Activated CD8-positive, alpha-beta T cell treated with anti-CD3 and anti-CD28 coated beads for 36 hours (primary cell): ENCODE results near the gene INS. TPM values are rescaled to one million over a fixed set of nuclear protein-coding genes. Genes with fewer than 3 reads are reported as not detected.

ENCODE experiments used
- ATAC-seq: fragments of 200-7000 bp; cut with Tn5 transposase; one replicate; pipeline ENCODE4 v1.10.0; 2021; ENCODE audit warnings: mild to moderate bottlenecking, moderate library complexity
- CTCF ChIA-PET: fragments of 350-600 bp; sonication (Branson Sonifier 250); formaldehyde crosslinking; loops from one replicate; lab custom pipeline; 2021; ENCODE audit warnings: antibody characterized with exemption; lab: Charles Lee
- POLR2A ChIA-PET: fragments of 350-600 bp; sonication (Branson Sonifier 250); formaldehyde crosslinking; loops from one replicate; lab custom pipeline; 2021; ENCODE audit warnings: antibody characterized with exemption; lab: Charles Lee
- DNase-seq: peaks from one replicate; pipeline ENCODE4 v3.0.0-alpha.2; 2020
- H3K27ac Mint-ChIP-seq: one replicate; pipeline ENCODE4 v1.8.0; 2021; ENCODE audit warnings: mild to moderate bottlenecking, mixed read lengths
- H3K27me3 Mint-ChIP-seq: one replicate; pipeline ENCODE4 v1.8.0; 2021; ENCODE audit warnings: mixed read lengths
- H3K36me3 Mint-ChIP-seq: one replicate; pipeline ENCODE4 v1.8.0; 2021; ENCODE audit warnings: low read depth, mixed read lengths
- H3K4me1 Mint-ChIP-seq: one replicate; pipeline ENCODE4 v1.8.0; 2021; ENCODE audit warnings: low read depth, mixed read lengths
- H3K4me3 Mint-ChIP-seq: one replicate; pipeline ENCODE4 v1.8.0; 2021; ENCODE audit warnings: mild to moderate bottlenecking, moderate library complexity, mixed read lengths
- H3K9me3 Mint-ChIP-seq: one replicate; pipeline ENCODE4 v1.8.0; 2021; ENCODE audit warnings: mixed read lengths
- intact Hi-C: fragments of 100-400 bp; cut with micrococcal nuclease; formaldehyde crosslinking; loops from one replicate; pipeline ENCODE4 v1.10.0; 2022
- total RNA-seq, 2 experiments: library from RNA; stranded (reverse); gene quantifications; one replicate each; pipeline ENCODE4 v1.2.3, GENCODE V29; 2021
- TF ChIP-seq, protein P1 (sequence below): fragments of 200-600 bp; IDR thresholded peaks from one replicate; pipeline ENCODE4 v1.8.0; 2022; ENCODE audit warnings: antibody characterized with exemption, mild to moderate bottlenecking

The INS gene
- total RNA-seq, 2 experiments from 2014 or later: not detected

DNA sequence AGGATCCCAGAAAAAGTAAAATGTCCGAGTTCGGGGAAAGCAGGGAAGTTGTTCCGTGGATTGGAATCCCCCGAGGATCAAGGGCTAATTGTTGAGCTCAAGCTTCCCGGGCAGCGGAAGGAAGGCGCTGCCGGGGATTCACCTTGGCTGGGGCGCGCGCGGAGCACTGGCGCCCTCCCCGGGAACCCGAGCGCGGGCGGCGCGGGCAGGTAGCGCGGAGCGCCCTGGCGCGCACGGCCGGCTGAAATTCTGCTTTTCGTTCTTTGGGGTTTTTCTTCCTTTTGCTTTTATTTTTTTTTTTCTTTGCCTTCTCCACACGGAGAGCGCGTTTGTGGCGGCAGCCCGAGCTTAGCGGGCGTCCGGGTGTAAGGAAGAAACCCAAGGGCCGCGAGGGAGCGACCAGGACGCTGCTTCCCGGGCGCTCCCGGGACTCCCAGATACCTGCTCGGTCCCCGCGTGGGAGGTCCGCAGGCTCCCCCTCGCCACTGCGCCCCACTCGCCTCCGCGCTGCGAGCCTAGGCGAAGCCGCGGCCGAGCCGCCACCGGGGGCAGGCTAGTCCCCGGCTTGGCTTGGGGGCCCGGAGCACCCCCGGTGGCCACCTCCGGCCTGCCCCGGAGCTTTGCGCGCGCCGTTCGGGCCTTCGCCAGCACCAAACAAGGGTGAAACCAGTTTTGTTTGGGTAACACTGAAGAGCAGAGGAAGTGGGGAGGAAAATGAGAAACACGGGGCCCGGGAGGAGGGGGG lies 17.0 kb downstream of the INS start:
- H3K4me1 Mint-ChIP-seq: peaks cover 32% of the 10 kb centered on the region
- ChIA-PET POLR2A (interaction anchor here (1.5 kb wide), 1 partner anchor 115 kb away, joined by 3 read pairs; no protein-coding TSS in a partner anchor), CTCF (interaction anchor here (1.0 to 19.5 kb wide), 4 partner anchors 7 to 504 kb away, joined by 3 to 518 read pairs (median 46); no protein-coding TSS in a partner anchor)
- DNase-seq (peak; percentile 30), ATAC-seq (no peak)
- intact Hi-C loops: loop anchor here (5.0 kb wide), 1 partner anchor 67 kb away; no protein-coding TSS in a partner anchor
- no peaks in the 10 kb centered on the region for H3K9me3 Mint-ChIP-seq
- H3K27me3 Mint-ChIP-seq: peaks cover 69% of the 10 kb centered on the region
- no peaks in the 10 kb centered on the region for H3K36me3 Mint-ChIP-seq
- TF ChIP-seq, protein P1, sequence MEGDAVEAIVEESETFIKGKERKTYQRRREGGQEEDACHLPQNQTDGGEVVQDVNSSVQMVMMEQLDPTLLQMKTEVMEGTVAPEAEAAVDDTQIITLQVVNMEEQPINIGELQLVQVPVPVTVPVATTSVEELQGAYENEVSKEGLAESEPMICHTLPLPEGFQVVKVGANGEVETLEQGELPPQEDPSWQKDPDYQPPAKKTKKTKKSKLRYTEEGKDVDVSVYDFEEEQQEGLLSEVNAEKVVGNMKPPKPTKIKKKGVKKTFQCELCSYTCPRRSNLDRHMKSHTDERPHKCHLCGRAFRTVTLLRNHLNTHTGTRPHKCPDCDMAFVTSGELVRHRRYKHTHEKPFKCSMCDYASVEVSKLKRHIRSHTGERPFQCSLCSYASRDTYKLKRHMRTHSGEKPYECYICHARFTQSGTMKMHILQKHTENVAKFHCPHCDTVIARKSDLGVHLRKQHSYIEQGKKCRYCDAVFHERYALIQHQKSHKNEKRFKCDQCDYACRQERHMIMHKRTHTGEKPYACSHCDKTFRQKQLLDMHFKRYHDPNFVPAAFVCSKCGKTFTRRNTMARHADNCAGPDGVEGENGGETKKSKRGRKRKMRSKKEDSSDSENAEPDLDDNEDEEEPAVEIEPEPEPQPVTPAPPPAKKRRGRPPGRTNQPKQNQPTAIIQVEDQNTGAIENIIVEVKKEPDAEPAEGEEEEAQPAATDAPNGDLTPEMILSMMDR: no peak
- peak overlapping the region; percentile 21 for H3K4me3 Mint-ChIP-seq
- H3K27ac Mint-ChIP-seq: no peak overlapping the region

DNA sequence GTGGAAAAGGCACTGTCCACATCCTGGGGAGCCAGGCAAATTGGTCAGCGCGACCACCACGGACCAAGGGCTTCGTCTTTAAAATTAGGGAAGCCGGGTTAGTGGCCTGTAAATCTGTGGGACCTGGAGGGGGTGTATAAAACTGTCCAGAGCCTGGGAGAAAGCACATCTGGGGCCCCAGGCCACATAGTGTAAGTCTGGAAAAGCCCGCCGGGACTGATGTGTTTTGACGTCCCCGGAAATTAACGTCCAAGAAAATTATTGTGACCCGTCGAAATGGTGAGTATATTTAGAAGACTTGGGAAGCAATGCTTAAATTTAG lies 17.6 kb downstream of the INS start:
- no peaks in the 10 kb centered on the region for H3K9me3 Mint-ChIP-seq
- H3K36me3 Mint-ChIP-seq: no peaks in the 10 kb centered on the region
- H3K4me1 Mint-ChIP-seq: peaks cover 33% of the 10 kb centered on the region
- H3K27me3 Mint-ChIP-seq: peaks cover 65% of the 10 kb centered on the region
- intact Hi-C loops: loop anchor here (5.0 kb wide), 1 partner anchor 66 kb away; no protein-coding TSS in a partner anchor
- CTCF ChIA-PET: interaction anchor here (1.0 to 19.5 kb wide), 4 partner anchors 8 to 504 kb away, joined by 3 to 518 read pairs (median 46); no protein-coding TSS in a partner anchor
- POLR2A ChIA-PET: interaction anchor here (1.5 kb wide), 1 partner anchor 115 kb away, joined by 3 read pairs; no protein-coding TSS in a partner anchor
- TF ChIP-seq, protein P1: no peak
- DNase-seq (no peak), ATAC-seq (no peak)
- H3K4me3 Mint-ChIP-seq: peak overlapping the region; percentile 21
- H3K27ac Mint-ChIP-seq: no peak overlapping the region

DNA sequence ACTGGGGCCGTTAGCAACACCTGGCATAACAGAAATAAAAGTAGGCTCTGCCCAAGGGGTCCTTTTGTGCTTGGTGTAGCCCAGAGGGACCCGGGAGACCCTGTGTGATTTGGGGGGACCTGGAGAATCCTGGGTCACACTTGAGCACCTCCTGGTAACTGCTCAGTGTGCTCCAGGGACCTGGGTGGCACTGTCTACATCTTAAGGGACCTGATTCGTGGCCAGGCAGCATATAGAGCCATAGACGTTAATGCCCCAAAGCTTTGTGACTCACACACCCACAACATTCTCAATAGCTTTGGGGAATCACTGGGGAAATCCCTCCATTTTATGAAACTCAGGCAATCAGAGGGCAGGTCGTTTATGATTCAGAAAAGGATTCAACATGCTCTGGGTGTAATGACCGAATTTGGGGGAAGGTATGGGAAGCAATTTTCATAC lies 18.2 kb downstream of the INS start:
- TF ChIP-seq, protein P1: no peak
- Mint-ChIP-seq H3K27ac (no peak overlapping the region), H3K4me1 (peaks cover 35% of the 10 kb centered on the region), H3K36me3 (no peaks in the 10 kb centered on the region), H3K27me3 (peaks cover 61% of the 10 kb centered on the region), H3K9me3 (no peaks in the 10 kb centered on the region), H3K4me3 (peak overlapping the region; percentile 9)
- peak; percentile 77 for DNase-seq
- intact Hi-C loops: loop anchor here (5.0 kb wide), 1 partner anchor 65 kb away; no protein-coding TSS in a partner anchor
- POLR2A ChIA-PET: interaction anchor here (1.5 kb wide), 1 partner anchor 114 kb away, joined by 3 read pairs; no protein-coding TSS in a partner anchor
- CTCF ChIA-PET: interaction anchor here (1.0 to 19.5 kb wide), 5 partner anchors 8 to 503 kb away, joined by 3 to 518 read pairs (median 6); no protein-coding TSS in a partner anchor
- ATAC-seq: peak; percentile 92

DNA sequence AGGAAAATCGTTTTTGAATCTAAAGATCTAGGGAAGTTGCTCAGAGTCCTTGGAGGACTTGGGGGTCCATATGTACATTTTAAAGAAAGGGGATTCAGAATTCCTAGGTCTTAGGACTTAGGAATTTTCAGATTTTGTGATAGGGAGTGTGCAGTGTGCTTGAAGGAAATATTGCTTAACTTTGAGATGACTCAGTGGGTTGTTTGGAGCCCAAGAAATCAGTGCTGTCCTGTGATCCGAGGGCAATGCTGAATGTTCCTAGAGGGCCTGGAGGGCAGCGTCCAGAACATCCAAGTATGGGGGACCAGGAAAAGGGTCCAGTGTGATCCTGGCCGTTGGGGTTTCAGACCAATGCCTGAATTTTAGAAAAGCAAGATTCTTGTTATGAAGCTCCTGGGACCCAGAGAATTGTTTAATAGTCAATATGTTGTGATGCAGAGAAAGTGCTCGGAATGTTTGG lies 18.7 kb downstream of the INS start:
- ATAC-seq (no peak), DNase-seq (no peak)
- POLR2A ChIA-PET: no interaction called here
- Mint-ChIP-seq H3K27ac (no peak overlapping the region), H3K4me1 (peaks cover 39% of the 10 kb centered on the region), H3K4me3 (no peak overlapping the region), H3K36me3 (no peaks in the 10 kb centered on the region), H3K27me3 (peaks cover 64% of the 10 kb centered on the region), H3K9me3 (no peaks in the 10 kb centered on the region)
- intact Hi-C loops: loop anchor here (5.0 kb wide), 1 partner anchor 65 kb away; no protein-coding TSS in a partner anchor
- TF ChIP-seq, protein P1: no peak
- CTCF ChIA-PET: interaction anchor here (1.0 to 19.5 kb wide), 5 partner anchors 9 to 109 kb away, joined by 3 to 518 read pairs (median 4); no protein-coding TSS in a partner anchor
